Measurements from ENCODE around the gene SLC6A19.

SLC6A19 gene

GRCh38 chr5:1211701-1212100, 10.3 kb downstream of the SLC6A19 start:
- no peak for DNase-seq

- no peak for DNase-seq
Observed at GRCh38 chr5:1212271-1212670, 10.9 kb downstream of the SLC6A19 start.

GRCh38 chr5:1212881-1213280, 11.5 kb downstream of the SLC6A19 start:
- DNase-seq: no peak

- no peak for DNase-seq
Observed at GRCh38 chr5:1213508-1214162, 12.2 kb downstream of the SLC6A19 start.

- no peak for DNase-seq
Observed at GRCh38 chr5:1214163-1214935, 13.0 kb downstream of the SLC6A19 start.

- no peak for DNase-seq
Observed at GRCh38 chr5:1214936-1215220, 13.5 kb downstream of the SLC6A19 start.

- DNase-seq: no peak
Observed at GRCh38 chr5:1215320-1216096, 14.1 kb downstream of the SLC6A19 start.

GRCh38 chr5:1216211-1216917, 15.0 kb downstream of the SLC6A19 start:
- no peak for DNase-seq

- DNase-seq: no peak
Observed at GRCh38 chr5:1216918-1217295, 15.5 kb downstream of the SLC6A19 start.

- no peak for DNase-seq
Observed at GRCh38 chr5:1217596-1218206, 16.3 kb downstream of the SLC6A19 start.

GRCh38 chr5:1218351-1219080, 17.1 kb downstream of the SLC6A19 start:
- no peak for DNase-seq

GRCh38 chr5:1219098-1219767, 17.8 kb downstream of the SLC6A19 start:
- no peak for DNase-seq

- DNase-seq: no peak
Observed at GRCh38 chr5:1219768-1220100, 18.3 kb downstream of the SLC6A19 start.

- no peak for DNase-seq
Observed at GRCh38 chr5:1220351-1220750, 19.0 kb downstream of the SLC6A19 start.

- DNase-seq: no peak
Observed at GRCh38 chr5:1220831-1221230, 19.4 kb downstream of the SLC6A19 start.

GRCh38 chr5:1221721-1222120, 20.3 kb downstream of the SLC6A19 start:
- no peak for DNase-seq

- no peak for DNase-seq
Observed at GRCh38 chr5:1222147-1222546, 20.8 kb downstream of the SLC6A19 start.

- no peak for DNase-seq
Observed at GRCh38 chr5:1222621-1223277, 21.4 kb downstream of the SLC6A19 start.

- DNase-seq: no peak
Observed at GRCh38 chr5:1223278-1223670, 21.9 kb downstream of the SLC6A19 start.

GRCh38 chr5:1224631-1225030, 23.2 kb downstream of the SLC6A19 start:
- no peak for DNase-seq

- no peak for DNase-seq
Observed at GRCh38 chr5:1225081-1225480, 23.7 kb downstream of the SLC6A19 start, which contains the start of gene SLC6A18. Gene SLC6A18, plus strand, starts transcription at chr5:1225381. Its CDS starts 97 bp downstream, at chr5:1225478.

Data from OCI-M1 (cell line).